22Rv1 (cell line): ENCODE data around the gene NME2.

Experiments used
- ZFX ChIP-seq: fragments of 450-650 bp; IDR thresholded peaks from 2 replicates; pipeline ENCODE4 v1.6.1; 2017; ENCODE audit warnings: antibody characterized with exemption, borderline replicate concordance
- TF ChIP-seq, protein P1 (sequence below): fragments of 450-650 bp; IDR thresholded peaks from 2 replicates; pipeline ENCODE4 v1.5.1; 2017; ENCODE audit warnings: mild to moderate bottlenecking

DNA sequence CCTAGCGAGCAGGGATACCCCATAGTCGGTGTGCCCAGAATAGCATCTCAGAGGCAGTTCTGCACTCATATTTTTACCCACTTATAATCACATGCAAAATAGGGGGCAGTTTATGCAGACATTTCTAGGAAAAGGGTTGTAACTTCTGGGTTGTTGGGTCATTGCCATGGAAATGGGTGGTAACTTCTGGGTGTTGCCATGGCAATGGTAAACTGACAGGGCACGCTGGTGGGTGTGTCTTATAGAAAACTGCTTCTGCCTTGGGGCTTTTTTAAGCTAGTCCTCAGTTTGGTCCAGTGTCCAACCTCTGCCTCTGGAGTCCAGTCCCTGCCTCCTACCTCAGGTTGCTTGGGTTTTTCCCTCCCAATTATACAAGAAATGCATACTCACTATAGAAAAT, 38.1 kb upstream of the NME2 start:
- TF ChIP-seq, protein P1, sequence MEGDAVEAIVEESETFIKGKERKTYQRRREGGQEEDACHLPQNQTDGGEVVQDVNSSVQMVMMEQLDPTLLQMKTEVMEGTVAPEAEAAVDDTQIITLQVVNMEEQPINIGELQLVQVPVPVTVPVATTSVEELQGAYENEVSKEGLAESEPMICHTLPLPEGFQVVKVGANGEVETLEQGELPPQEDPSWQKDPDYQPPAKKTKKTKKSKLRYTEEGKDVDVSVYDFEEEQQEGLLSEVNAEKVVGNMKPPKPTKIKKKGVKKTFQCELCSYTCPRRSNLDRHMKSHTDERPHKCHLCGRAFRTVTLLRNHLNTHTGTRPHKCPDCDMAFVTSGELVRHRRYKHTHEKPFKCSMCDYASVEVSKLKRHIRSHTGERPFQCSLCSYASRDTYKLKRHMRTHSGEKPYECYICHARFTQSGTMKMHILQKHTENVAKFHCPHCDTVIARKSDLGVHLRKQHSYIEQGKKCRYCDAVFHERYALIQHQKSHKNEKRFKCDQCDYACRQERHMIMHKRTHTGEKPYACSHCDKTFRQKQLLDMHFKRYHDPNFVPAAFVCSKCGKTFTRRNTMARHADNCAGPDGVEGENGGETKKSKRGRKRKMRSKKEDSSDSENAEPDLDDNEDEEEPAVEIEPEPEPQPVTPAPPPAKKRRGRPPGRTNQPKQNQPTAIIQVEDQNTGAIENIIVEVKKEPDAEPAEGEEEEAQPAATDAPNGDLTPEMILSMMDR = no peak
- no peak for TF ChIP-seq ZFX
